Measurements from ENCODE around the gene AKAP9. TPM values are rescaled to one million over a fixed set of nuclear protein-coding genes. Genes with fewer than 3 reads are reported as not detected.

Gene AKAP9
- total and polyA plus RNA-seq, 4 donors = 14.6 to 97.7 (median 57.0) TPM

DNA sequence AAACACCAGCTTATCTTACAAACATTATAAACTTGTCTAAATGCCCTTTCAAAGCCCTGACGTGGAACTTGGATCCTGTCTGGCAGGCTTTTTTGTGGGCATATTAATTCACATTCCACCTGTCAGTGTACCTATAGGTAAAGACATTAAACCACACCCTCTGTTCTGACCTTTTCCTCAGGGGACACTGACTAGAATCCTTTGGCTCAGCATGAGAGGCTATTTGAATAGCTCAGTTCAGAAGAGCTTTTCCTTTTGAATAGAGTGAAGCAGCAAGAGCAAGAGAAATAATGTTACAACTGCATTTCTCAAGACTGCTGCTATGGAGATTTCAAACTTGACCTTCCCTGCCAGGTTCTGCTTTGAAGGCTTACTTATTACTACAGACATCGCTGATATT, 116.7 kb downstream of the AKAP9 start:
- peak in 1 of 2 donors; percentile 3 for TF ChIP-seq HNF4A (conservative IDR thresholded peaks at IDR 0.05)
- TF ChIP-seq, protein P1, sequence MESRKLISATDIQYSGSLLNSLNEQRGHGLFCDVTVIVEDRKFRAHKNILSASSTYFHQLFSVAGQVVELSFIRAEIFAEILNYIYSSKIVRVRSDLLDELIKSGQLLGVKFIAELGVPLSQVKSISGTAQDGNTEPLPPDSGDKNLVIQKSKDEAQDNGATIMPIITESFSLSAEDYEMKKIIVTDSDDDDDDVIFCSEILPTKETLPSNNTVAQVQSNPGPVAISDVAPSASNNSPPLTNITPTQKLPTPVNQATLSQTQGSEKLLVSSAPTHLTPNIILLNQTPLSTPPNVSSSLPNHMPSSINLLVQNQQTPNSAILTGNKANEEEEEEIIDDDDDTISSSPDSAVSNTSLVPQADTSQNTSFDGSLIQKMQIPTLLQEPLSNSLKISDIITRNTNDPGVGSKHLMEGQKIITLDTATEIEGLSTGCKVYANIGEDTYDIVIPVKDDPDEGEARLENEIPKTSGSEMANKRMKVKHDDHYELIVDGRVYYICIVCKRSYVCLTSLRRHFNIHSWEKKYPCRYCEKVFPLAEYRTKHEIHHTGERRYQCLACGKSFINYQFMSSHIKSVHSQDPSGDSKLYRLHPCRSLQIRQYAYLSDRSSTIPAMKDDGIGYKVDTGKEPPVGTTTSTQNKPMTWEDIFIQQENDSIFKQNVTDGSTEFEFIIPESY (IDR thresholded peaks at IDR 0.05) = no peak
- TF ChIP-seq, protein P2, sequence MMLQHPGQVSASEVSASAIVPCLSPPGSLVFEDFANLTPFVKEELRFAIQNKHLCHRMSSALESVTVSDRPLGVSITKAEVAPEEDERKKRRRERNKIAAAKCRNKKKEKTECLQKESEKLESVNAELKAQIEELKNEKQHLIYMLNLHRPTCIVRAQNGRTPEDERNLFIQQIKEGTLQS (IDR thresholded peaks at IDR 0.05) = no peak
- peaks cover 2 to 23% (median 14%) of the 10 kb centered on the region in 4 donors for H3K4me1 ChIP-seq (ENCODE audit: control insufficient read depth in 4 of 4, insufficient read depth in 4 of 4, low read length in 3 of 4)
- peaks cover 3 to 6% (median 4%) of the 10 kb centered on the region in 4 donors for H3K36me3 ChIP-seq (ENCODE audit: control insufficient read depth in 4 of 4, insufficient read depth in 3 of 4, low read depth in 1 of 4, low read length in 3 of 4)
- 37% methylated on average over 2 of the region's 2 CpGs for WGBS
- H3K4me3 ChIP-seq (ENCODE audit: low read depth in 1 of 3, low read length in 3 of 3) = no peak overlapping the region
- no peak overlapping the region for H3K27ac ChIP-seq (ENCODE audit: low read depth in 1 of 2, low read length in 2 of 2)
- no peaks in the 10 kb centered on the region for H3K27me3 ChIP-seq (ENCODE audit: control insufficient read depth in 4 of 4, insufficient read depth in 4 of 4, low read length in 3 of 4)
- H3K9ac ChIP-seq (ENCODE audit: low read depth in 1 of 2, low read length in 2 of 2) = no peak overlapping the region
- DNase-seq (ENCODE audit: low spot score) = no peak
- no peaks in the 10 kb centered on the region for H3K9me3 ChIP-seq (ENCODE audit: control insufficient read depth in 4 of 4, low read length in 3 of 4)

DNA sequence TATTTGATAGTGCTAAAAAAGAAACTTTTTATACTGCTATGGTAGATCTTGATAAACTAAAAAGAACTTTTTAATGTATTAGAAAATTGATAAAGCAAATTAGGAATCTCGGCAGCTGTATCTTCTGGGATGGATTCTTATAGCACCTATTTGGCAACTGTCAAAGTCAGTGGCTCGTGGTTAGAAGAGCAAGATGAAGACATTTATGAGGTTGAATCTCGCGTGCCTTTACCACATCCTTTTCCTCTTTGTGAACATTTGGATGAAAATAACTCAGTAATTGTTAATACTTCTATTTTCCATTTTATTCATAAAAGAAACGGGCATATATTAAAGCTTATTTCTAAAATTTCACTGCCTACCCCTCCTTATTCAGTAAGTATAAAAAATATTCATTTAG, 117.4 kb downstream of the AKAP9 start:
- H3K27me3 ChIP-seq (ENCODE audit: control insufficient read depth in 4 of 4, insufficient read depth in 4 of 4, low read length in 3 of 4) = no peaks in the 10 kb centered on the region
- no peaks in the 10 kb centered on the region for H3K9me3 ChIP-seq (ENCODE audit: control insufficient read depth in 4 of 4, low read length in 3 of 4)
- H3K9ac ChIP-seq (ENCODE audit: low read depth in 1 of 2, low read length in 2 of 2) = no peak overlapping the region
- no peak overlapping the region for H3K4me3 ChIP-seq (ENCODE audit: low read depth in 1 of 3, low read length in 3 of 3)
- no peak overlapping the region for H3K27ac ChIP-seq (ENCODE audit: low read depth in 1 of 2, low read length in 2 of 2)
- 72% methylated on average over 5 of the region's 5 CpGs for WGBS
- DNase-seq (ENCODE audit: low spot score) = no peak
- TF ChIP-seq FOXA1 (IDR thresholded peaks at IDR 0.05) (no peak), YY1 (IDR thresholded peaks at IDR 0.05) (no peak), TAF1 (conservative IDR thresholded peaks at IDR 0.05) (no peak), JUND (IDR thresholded peaks at IDR 0.05) (no peak), FOXA2 (IDR thresholded peaks at IDR 0.05) (no peak), EGR1 (IDR thresholded peaks at IDR 0.05; ENCODE audit: low read depth in 2 of 2) (no peak), NR2F2 (IDR thresholded peaks at IDR 0.05) (no peak)
- TF ChIP-seq, protein P3, sequence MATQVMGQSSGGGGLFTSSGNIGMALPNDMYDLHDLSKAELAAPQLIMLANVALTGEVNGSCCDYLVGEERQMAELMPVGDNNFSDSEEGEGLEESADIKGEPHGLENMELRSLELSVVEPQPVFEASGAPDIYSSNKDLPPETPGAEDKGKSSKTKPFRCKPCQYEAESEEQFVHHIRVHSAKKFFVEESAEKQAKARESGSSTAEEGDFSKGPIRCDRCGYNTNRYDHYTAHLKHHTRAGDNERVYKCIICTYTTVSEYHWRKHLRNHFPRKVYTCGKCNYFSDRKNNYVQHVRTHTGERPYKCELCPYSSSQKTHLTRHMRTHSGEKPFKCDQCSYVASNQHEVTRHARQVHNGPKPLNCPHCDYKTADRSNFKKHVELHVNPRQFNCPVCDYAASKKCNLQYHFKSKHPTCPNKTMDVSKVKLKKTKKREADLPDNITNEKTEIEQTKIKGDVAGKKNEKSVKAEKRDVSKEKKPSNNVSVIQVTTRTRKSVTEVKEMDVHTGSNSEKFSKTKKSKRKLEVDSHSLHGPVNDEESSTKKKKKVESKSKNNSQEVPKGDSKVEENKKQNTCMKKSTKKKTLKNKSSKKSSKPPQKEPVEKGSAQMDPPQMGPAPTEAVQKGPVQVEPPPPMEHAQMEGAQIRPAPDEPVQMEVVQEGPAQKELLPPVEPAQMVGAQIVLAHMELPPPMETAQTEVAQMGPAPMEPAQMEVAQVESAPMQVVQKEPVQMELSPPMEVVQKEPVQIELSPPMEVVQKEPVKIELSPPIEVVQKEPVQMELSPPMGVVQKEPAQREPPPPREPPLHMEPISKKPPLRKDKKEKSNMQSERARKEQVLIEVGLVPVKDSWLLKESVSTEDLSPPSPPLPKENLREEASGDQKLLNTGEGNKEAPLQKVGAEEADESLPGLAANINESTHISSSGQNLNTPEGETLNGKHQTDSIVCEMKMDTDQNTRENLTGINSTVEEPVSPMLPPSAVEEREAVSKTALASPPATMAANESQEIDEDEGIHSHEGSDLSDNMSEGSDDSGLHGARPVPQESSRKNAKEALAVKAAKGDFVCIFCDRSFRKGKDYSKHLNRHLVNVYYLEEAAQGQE (IDR thresholded peaks at IDR 0.05) = no peak
- peaks cover 2 to 24% (median 14%) of the 10 kb centered on the region in 4 donors for H3K4me1 ChIP-seq (ENCODE audit: control insufficient read depth in 4 of 4, insufficient read depth in 4 of 4, low read length in 3 of 4)
- peaks cover 0 to 4% (median 1%) of the 10 kb centered on the region in 4 donors for H3K36me3 ChIP-seq (ENCODE audit: control insufficient read depth in 4 of 4, insufficient read depth in 3 of 4, low read depth in 1 of 4, low read length in 3 of 4)

DNA sequence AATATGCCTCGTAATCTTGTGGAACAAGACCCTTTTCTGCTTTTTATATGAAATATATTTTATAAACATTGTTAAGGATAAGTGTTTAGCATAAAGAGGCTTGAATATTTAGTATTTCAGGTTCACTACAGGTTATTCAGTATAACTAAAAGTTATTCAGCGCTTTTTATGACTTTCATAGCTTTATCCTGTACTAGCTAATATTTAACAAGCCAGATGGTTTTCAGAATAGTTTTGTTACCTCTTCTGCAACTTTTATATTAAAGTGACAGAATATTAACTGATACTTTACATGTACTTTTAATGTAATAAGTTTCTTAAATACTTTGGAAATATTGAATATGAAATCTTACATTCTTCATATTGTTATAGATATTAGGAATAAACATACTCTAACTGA, 118.2 kb downstream of the AKAP9 start:
- Histone ChIP-seq H3K9me3 (ENCODE audit: control insufficient read depth in 4 of 4, low read length in 3 of 4) (no peaks in the 10 kb centered on the region), H3K27ac (ENCODE audit: low read depth in 1 of 2, low read length in 2 of 2) (no peak overlapping the region), H3K36me3 (ENCODE audit: control insufficient read depth in 4 of 4, insufficient read depth in 3 of 4, low read depth in 1 of 4, low read length in 3 of 4) (peaks cover 0 to 4% (median 0%) of the 10 kb centered on the region in 4 donors), H3K4me1 (ENCODE audit: control insufficient read depth in 4 of 4, insufficient read depth in 4 of 4, low read length in 3 of 4) (peaks cover 4 to 31% (median 14%) of the 10 kb centered on the region in 4 donors), H3K27me3 (ENCODE audit: control insufficient read depth in 4 of 4, insufficient read depth in 4 of 4, low read length in 3 of 4) (no peaks in the 10 kb centered on the region), H3K4me3 (ENCODE audit: low read depth in 1 of 3, low read length in 3 of 3) (no peak overlapping the region), H3K9ac (ENCODE audit: low read depth in 1 of 2, low read length in 2 of 2) (no peak overlapping the region)
- no peak for TF ChIP-seq FOXA2 (IDR thresholded peaks at IDR 0.05)
- TF ChIP-seq TAF1 (conservative IDR thresholded peaks at IDR 0.05) = no peak
- TF ChIP-seq YY1 (IDR thresholded peaks at IDR 0.05) = no peak
- TF ChIP-seq, protein P2 (IDR thresholded peaks at IDR 0.05) = no peak
- TF ChIP-seq, protein P1 (IDR thresholded peaks at IDR 0.05) = no peak
- no peak for TF ChIP-seq GABPA (IDR thresholded peaks at IDR 0.05 in 1 of 2, conservative IDR thresholded peaks at IDR 0.05 in 1 of 2)
- 44% methylated on average over 2 of the region's 2 CpGs for WGBS
- no peak for DNase-seq (ENCODE audit: low spot score)
